Measurements from ENCODE around the gene BAZ2A. TPM values are rescaled to one million over a fixed set of nuclear protein-coding genes. Genes with fewer than 3 reads are reported as not detected.

Gene BAZ2A
- total RNA-seq, 4 donors from 2014 or later, result 100.0 to 243 (median 129) TPM

- Histone ChIP-seq H3K4me1 (peaks cover 18% of the 10 kb centered on the region), H3K4me3 (no peak overlapping the region), H3K27me3 (no peaks in the 10 kb centered on the region), H3K9me3 (no peaks in the 10 kb centered on the region), H3K36me3 (peaks cover 39% of the 10 kb centered on the region), H3K27ac (peak overlapping the region; percentile 64)
- 30% methylated on average over 8 of the region's 8 CpGs for WGBS
- TF ChIP-seq POLR2A (IDR thresholded peaks at IDR 0.05) (no peak), POLR2AphosphoS5 (IDR thresholded peaks at IDR 0.05) (peak in 1 of 3 donors; percentile 8), EP300 (IDR thresholded peaks at IDR 0.05) (no peak)
- TF ChIP-seq, protein P1, sequence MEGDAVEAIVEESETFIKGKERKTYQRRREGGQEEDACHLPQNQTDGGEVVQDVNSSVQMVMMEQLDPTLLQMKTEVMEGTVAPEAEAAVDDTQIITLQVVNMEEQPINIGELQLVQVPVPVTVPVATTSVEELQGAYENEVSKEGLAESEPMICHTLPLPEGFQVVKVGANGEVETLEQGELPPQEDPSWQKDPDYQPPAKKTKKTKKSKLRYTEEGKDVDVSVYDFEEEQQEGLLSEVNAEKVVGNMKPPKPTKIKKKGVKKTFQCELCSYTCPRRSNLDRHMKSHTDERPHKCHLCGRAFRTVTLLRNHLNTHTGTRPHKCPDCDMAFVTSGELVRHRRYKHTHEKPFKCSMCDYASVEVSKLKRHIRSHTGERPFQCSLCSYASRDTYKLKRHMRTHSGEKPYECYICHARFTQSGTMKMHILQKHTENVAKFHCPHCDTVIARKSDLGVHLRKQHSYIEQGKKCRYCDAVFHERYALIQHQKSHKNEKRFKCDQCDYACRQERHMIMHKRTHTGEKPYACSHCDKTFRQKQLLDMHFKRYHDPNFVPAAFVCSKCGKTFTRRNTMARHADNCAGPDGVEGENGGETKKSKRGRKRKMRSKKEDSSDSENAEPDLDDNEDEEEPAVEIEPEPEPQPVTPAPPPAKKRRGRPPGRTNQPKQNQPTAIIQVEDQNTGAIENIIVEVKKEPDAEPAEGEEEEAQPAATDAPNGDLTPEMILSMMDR (IDR thresholded peaks at IDR 0.05), result peak; percentile 56 to 73
- no peak for DNase-seq (ENCODE audit: low spot score in 2 of 2)
Observed at GRCh38 chr12:56593909-56594621, 36.1 kb downstream of the BAZ2A start.

DNA sequence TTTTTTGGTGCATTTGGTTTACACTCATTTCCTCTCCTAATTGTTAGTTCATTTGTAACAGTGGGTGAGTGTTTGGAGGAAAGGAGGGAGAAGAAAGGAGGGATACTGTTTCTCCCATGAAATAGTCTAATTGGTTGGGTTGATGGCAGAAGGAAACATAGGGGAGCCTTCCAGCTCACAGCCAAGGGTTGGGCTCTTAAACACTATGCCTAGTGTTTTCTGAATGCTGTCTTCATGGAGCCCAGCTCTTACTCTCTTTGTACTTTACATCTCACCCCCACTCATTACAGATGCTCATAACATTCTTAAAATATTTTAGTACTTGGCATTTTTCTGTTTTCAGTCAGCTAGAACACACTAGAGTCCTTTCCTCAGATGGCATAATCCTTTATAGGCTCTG, 38.2 kb downstream of the BAZ2A start:
- Histone ChIP-seq H3K27ac (no peak overlapping the region), H3K9me3 (no peaks in the 10 kb centered on the region), H3K36me3 (peaks cover 41% of the 10 kb centered on the region), H3K27me3 (no peaks in the 10 kb centered on the region), H3K4me3 (no peak overlapping the region), H3K4me1 (peaks cover 18% of the 10 kb centered on the region)
- TF ChIP-seq, protein P1 (IDR thresholded peaks at IDR 0.05), result no peak
- TF ChIP-seq POLR2A (IDR thresholded peaks at IDR 0.05), result no peak
- no peak for TF ChIP-seq EP300 (IDR thresholded peaks at IDR 0.05)
- no peak for TF ChIP-seq POLR2AphosphoS5 (IDR thresholded peaks at IDR 0.05)
- no peak for DNase-seq (ENCODE audit: low spot score in 2 of 2)

GRCh38 chr12:56591126-56591525, 39.0 kb downstream of the BAZ2A start:
- peaks cover 35% of the 10 kb centered on the region for H3K36me3 ChIP-seq
- H3K9me3 ChIP-seq, result no peaks in the 10 kb centered on the region
- WGBS, result 89% methylated on average over 5 of the region's 5 CpGs
- H3K4me3 ChIP-seq, result no peak overlapping the region
- no peak overlapping the region for H3K27ac ChIP-seq
- DNase-seq (ENCODE audit: low spot score in 2 of 2), result no peak
- H3K4me1 ChIP-seq, result peaks cover 18% of the 10 kb centered on the region
- TF ChIP-seq, protein P1 (IDR thresholded peaks at IDR 0.05), result no peak
- TF ChIP-seq EP300 (IDR thresholded peaks at IDR 0.05), result no peak
- TF ChIP-seq POLR2AphosphoS5 (IDR thresholded peaks at IDR 0.05), result no peak
- no peak for TF ChIP-seq POLR2A (IDR thresholded peaks at IDR 0.05)
- H3K27me3 ChIP-seq, result no peaks in the 10 kb centered on the region

GRCh38 chr12:56590237-56590830, 39.8 kb downstream of the BAZ2A start:
- no peak for DNase-seq (ENCODE audit: low spot score in 2 of 2)
- TF ChIP-seq EP300 (IDR thresholded peaks at IDR 0.05) (no peak), POLR2AphosphoS5 (IDR thresholded peaks at IDR 0.05) (no peak), POLR2A (IDR thresholded peaks at IDR 0.05) (no peak)
- TF ChIP-seq, protein P1 (IDR thresholded peaks at IDR 0.05), result no peak
- 50% methylated on average over 3 of the region's 3 CpGs for WGBS
- Histone ChIP-seq H3K4me3 (no peak overlapping the region), H3K27me3 (no peaks in the 10 kb centered on the region), H3K36me3 (peaks cover 29% of the 10 kb centered on the region), H3K4me1 (peaks cover 18% of the 10 kb centered on the region), H3K9me3 (no peaks in the 10 kb centered on the region), H3K27ac (no peak overlapping the region)

DNA sequence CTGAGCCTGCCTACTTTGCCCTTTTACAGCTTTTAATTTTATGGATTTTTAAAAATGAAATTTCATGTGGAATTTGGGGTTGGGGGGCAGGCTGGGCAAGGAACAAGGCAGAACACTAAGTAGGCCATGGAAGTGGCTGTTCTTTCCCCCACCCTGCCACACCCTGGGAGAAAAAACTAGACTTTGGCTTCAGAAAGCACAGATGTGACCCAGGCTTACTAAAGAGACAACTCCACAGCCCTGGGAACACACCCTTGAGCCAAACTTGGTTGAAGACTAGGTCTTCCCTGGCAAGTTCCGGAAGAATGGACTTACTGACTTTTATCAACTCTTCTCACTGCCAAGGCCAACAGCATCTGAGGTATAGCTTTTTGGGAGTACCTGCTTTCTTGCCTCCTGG, 40.3 kb downstream of the BAZ2A start:
- TF ChIP-seq EP300 (IDR thresholded peaks at IDR 0.05), result no peak
- no peak for TF ChIP-seq POLR2AphosphoS5 (IDR thresholded peaks at IDR 0.05)
- TF ChIP-seq, protein P1 (IDR thresholded peaks at IDR 0.05), result no peak
- no peak for TF ChIP-seq POLR2A (IDR thresholded peaks at IDR 0.05)
- no peak for DNase-seq (ENCODE audit: low spot score in 2 of 2)
- Histone ChIP-seq H3K27me3 (no peaks in the 10 kb centered on the region), H3K4me3 (no peak overlapping the region), H3K9me3 (no peaks in the 10 kb centered on the region), H3K36me3 (peaks cover 29% of the 10 kb centered on the region), H3K27ac (no peak overlapping the region), H3K4me1 (peaks cover 18% of the 10 kb centered on the region)
- 55% methylated on average over 1 of the region's 1 CpG for WGBS
